AG09309 (cell line): ENCODE data around the gene ERV3-1.

Experiments used
- DNase-seq: peaks from one replicate; pipeline ENCODE4 v3.0.0-alpha.2; 2010; ENCODE audit warnings: low read depth
- H3K4me3 ChIP-seq: 2 replicates; pipeline ENCODE4 v1.5.1; 2011; ENCODE audit warnings: mild to moderate bottlenecking, low read depth, low read length, moderate library complexity; ENCODE audit not compliant: control insufficient read depth
- CTCF ChIP-seq: IDR thresholded peaks from 2 replicates; pipeline ENCODE4 v1.5.1; 2011; ENCODE audit warnings: mild to moderate bottlenecking, low read depth, low read length, inconsistent platforms; ENCODE audit not compliant: insufficient read depth, control insufficient read depth; ENCODE audit errors: missing control alignments

ERV3-1 gene

GRCh38 chr7:64997927-64998391 is 8.5 kb downstream of the ERV3-1 start:
- no peak overlapping the region for H3K4me3 ChIP-seq
- peak; percentile 38 for DNase-seq
- no peak for TF ChIP-seq CTCF

- no peak for TF ChIP-seq CTCF
Observed at GRCh38 chr7:64997164-64997908, 9.2 kb downstream of the ERV3-1 start.

GRCh38 chr7:64996305-64996704 is 10.2 kb downstream of the ERV3-1 start:
- no peak for DNase-seq
- no peak overlapping the region for H3K4me3 ChIP-seq
- no peak for TF ChIP-seq CTCF

More at GRCh38 chr7:64997164-64997908, 9.2 kb downstream of the ERV3-1 start:
- H3K4me3 ChIP-seq = no peak overlapping the region
- DNase-seq = no peak

GRCh38 chr7:64993901-64994300 is 12.6 kb downstream of the ERV3-1 start:
- DNase-seq = no peak
- H3K4me3 ChIP-seq = no peak overlapping the region
- TF ChIP-seq CTCF = no peak

GRCh38 chr7:64992971-64993370 is 13.5 kb downstream of the ERV3-1 start:
- DNase-seq = no peak
- H3K4me3 ChIP-seq = no peak overlapping the region
- TF ChIP-seq CTCF = no peak

GRCh38 chr7:64990936-64991335 is 15.6 kb downstream of the ERV3-1 start, which contains the start of gene ZNF117:
Gene ZNF117 (minus strand): TSS chr7:64991036.
- no peak for DNase-seq
- no peak for TF ChIP-seq CTCF
- no peak within 1 kb of the TSS for H3K4me3 ChIP-seq
